NB4 (cell line): Measurements from ENCODE around the gene GSK3B.

Experiments used
- CTCF ChIP-seq: IDR thresholded peaks from one replicate; pipeline ENCODE4 v1.5.1; 2012; ENCODE audit warnings: low read depth, low read length
- POLR2A ChIP-seq: IDR thresholded peaks from 2 replicates; pipeline ENCODE4 v1.6.1; 2011; ENCODE audit warnings: mild to moderate bottlenecking; ENCODE audit not compliant: insufficient read length; ENCODE audit errors: extremely low read depth

- TF ChIP-seq CTCF (no peak), POLR2A (no peak)
These were observed 263.2 kb downstream of the GSK3B start for GRCh38 chr3:119831022-119831421.
